ENCODE results near the gene ACAD10.

Gene ACAD10

GRCh38 chr12:111780166-111780565 lies 94.3 kb downstream of the ACAD10 start:
- no peak for DNase-seq

DNA sequence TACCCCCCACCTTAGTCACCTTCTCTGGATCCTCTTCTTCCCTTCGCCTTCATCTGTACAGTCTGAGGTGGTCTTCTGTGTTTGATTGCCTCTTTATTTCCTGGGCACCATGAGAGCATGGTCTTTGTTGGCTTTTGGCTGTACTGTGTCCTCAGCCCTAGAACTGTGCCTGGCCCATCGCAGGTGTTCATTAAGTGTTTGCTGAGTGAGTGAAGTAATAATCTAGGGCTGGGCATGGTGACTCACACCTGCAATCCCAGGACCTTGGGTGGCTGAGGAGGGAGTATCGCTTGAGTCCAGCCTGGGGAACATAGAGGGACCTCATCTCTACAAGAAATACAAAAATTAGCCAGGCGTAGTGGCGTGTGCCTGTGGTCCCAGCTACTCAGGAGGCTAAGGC lies 94.8 kb downstream of the ACAD10 start:
- peak; percentile 21 for DNase-seq

- no peak for DNase-seq
Observed at GRCh38 chr12:111781085-111781658, 95.3 kb downstream of the ACAD10 start.

- DNase-seq = no peak
Observed at GRCh38 chr12:111783046-111783445, 97.2 kb downstream of the ACAD10 start.

DNA sequence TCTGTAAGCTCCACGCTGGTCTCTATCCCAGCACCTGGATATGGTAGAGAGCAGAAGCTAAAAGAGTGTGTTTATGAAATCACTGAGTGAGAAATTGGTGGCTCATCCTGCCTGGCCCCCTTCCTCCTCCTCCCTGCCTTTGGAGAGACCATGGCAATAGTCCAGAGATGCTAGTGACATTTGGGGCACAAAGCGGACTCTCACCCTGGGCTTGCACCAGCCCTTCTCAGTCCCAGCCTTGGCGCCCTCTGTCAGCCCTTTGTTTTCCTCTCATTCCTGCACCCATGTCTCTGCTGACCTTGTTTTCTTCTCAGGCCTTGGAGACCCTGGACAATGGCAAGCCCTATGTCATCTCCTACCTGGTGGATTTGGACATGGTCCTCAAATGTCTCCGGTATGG lies 99.1 kb downstream of the ACAD10 start:
- DNase-seq = no peak

DNA sequence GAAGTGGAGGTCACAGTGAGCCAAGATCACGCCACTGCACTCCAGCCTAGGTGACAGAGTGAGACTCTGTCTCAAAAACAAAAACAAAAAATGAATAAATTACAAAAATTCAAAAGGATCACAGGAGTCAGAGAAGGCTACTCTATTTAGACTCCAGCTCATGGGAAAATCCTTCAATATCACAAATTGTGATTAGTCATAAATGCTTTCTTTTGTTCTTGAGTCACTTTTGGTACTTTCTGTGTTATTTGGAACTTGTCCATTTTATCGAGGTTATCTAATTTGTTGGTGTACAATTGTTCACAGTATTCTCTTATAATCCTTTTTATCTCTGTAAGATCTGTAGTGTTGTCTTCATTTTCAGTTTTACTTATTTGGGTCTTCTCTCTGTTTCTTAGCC lies 99.8 kb downstream of the ACAD10 start:
- DNase-seq = no peak

- DNase-seq = peak; percentile 57
Observed at GRCh38 chr12:111788178-111788654, 102.4 kb downstream of the ACAD10 start.

- no peak for DNase-seq
Observed at GRCh38 chr12:111789779-111790178, 103.9 kb downstream of the ACAD10 start.

GRCh38 chr12:111791507-111791906 lies 105.7 kb downstream of the ACAD10 start:
- DNase-seq = no peak

DNA sequence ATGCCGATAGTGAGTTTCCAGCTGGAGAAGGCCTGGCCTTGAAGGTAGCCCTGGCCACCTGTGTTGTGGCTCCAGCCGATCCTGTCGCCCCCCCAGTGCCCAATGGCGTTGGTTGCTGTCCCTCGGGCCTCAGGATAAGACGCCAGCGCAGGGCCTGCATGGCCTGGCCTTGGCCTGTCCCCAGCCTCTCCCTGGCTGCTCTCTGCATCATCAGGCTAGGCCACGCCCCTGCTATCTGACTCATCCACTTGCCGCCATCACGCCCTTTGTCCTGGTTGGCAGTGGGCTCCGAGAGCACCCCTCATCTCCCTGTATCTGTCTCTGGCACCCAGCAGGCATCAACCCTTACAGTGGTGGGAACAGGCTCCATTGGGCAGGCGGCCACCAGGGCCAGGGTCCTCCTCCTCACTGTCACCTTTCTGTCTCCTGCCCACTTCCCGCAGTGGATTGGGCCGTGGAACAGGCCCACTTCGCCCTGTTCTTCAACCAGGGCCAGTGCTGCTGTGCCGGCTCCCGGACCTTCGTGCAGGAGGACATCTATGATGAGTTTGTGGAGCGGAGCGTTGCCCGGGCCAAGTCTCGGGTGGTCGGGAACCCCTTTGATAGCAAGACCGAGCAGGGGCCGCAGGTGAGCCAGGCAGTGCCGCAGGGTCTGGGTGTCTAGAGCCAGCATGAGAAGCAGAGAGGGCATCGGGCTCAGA lies 106.5 kb downstream of the ACAD10 start:
- DNase-seq = no peak

- no peak for DNase-seq
Observed at GRCh38 chr12:111792856-111793235, 107.0 kb downstream of the ACAD10 start.

DNA sequence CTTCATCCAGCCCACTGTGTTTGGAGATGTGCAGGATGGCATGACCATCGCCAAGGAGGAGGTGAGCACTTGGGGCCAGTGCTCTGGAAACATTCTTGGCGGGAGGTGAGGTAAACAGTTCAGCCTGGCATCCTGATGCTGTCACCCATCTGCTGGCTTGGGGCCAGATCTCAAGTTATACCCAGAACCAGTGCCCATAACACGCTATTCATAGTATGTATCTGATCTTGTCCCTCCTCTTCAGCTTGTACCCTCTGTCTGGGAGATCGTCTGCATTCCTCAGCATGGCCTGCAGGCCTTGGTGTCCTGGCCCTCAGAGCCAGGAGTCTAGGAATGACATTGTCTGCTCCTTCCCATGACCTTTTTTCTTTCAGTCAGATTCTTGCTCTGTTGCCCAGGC lies 112.3 kb downstream of the ACAD10 start:
- DNase-seq = no peak

DNA sequence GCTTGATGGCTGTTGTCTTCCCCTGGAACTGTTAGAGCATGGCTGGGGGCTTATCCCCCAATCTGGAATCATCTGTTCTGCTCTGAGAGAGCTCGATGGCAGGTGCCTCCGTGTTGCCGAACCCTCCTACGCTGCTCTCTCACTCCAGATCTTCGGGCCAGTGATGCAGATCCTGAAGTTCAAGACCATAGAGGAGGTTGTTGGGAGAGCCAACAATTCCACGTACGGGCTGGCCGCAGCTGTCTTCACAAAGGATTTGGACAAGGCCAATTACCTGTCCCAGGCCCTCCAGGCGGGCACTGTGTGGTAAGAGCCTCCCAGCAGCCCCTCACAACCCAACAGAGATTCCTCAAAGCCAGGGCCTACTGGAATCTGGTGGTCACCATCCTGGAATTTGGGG lies 113.9 kb downstream of the ACAD10 start:
- DNase-seq = no peak

- no peak for DNase-seq
Observed at GRCh38 chr12:111803038-111803626, 117.3 kb downstream of the ACAD10 start.

- DNase-seq = no peak
Observed at GRCh38 chr12:111803851-111804250, 118.0 kb downstream of the ACAD10 start.

DNA sequence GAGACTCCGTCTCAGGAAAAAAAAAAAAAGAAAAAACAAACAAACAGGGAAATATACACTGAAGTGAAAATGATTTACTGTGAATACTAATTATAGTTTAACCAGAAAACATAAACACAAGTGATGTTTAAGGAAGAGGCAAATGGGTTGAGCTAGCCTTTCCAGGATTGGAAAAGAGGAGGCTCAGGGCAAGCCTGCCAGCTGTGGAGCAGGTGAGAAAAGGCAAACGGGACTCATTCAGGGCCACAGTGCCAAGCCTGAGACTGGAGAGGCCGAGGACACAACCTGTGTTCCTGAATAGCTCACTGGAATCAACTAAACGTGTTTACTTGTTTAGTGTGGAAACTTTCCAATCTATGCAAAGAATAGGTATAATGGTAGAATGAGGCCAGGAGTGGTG lies 120.5 kb downstream of the ACAD10 start:
- DNase-seq = peak; percentile 17

Data from NCI-H2029 (cell line).